T-cell (primary cell): ENCODE data around the gene ZNF17. TPM values are rescaled to one million over a fixed set of nuclear protein-coding genes. Genes with fewer than 3 reads are reported as not detected.

Source experiments
- ATAC-seq, 4 experiments: fragments of 200-7000 bp in 3 of 4; fragments of 150-1000 bp in 1 of 4; cut with Tn5 transposase; replicated peaks in 1 of 4; 1 replicate in 3 of 4; 2 replicates in 1 of 4; pipeline ENCODE4 v1.10.0; 2021; ENCODE audit warnings: moderate library complexity in 3 of 4, mild to moderate bottlenecking in 2 of 4, moderate number of reproducible peaks in 1 of 4
- CTCF ChIA-PET, 2 donors: fragments of 300-600 bp; sonication (Branson Sonifier 250); formaldehyde crosslinking; loops; one replicate each; lab custom pipeline; 2022; ENCODE audit warnings: antibody characterized with exemption in 2 of 2; lab: Charles Lee
- POLR2A ChIA-PET, 2 donors: fragments of 300-600 bp; sonication (Branson Sonifier 250); formaldehyde crosslinking; loops; one replicate each; lab custom pipeline; 2022; ENCODE audit warnings: antibody characterized with exemption in 2 of 2; lab: Charles Lee
- DNase-seq, 35 experiments: peaks; one replicate each; pipeline versions ENCODE4 v3.0.0 to v3.0.0-alpha.2; 2013 to 2023
- H3K27ac ChIP-seq: one replicate; pipeline ENCODE4 v1.5.1; 2013; ENCODE audit warnings: low read length
- H3K27me3 ChIP-seq, 2 experiments: replicated peaks in 1 of 2; 1 replicate in 1 of 2; 2 replicates in 1 of 2; pipeline versions ENCODE4 v1.6.1 to v1.7.0; 2013; ENCODE audit warnings: low read length in 1 of 2, mixed read lengths in 1 of 2; ENCODE audit not compliant: control insufficient read depth in 2 of 2, insufficient read depth in 2 of 2; ENCODE audit errors: extremely low read depth in 1 of 2
- H3K36me3 ChIP-seq, 2 donors: 1 replicate in 1 of 2; 2 replicates in 1 of 2; pipeline versions ENCODE4 v1.6.1 to v1.7.0; 2013; ENCODE audit warnings: low read length in 1 of 2; ENCODE audit not compliant: control insufficient read depth in 2 of 2, insufficient read depth in 1 of 2; ENCODE audit errors: extremely low read depth in 1 of 2
- H3K4me1 ChIP-seq, 2 experiments: 1 replicate in 1 of 2; 2 replicates in 1 of 2; pipeline versions ENCODE4 v1.6.1 to v1.7.0; 2013; ENCODE audit warnings: low read length in 2 of 2, mixed read lengths in 1 of 2; ENCODE audit not compliant: insufficient read depth in 2 of 2, control insufficient read depth in 1 of 2; ENCODE audit errors: extremely low read depth in 1 of 2
- H3K4me3 ChIP-seq, 2 donors: 1 replicate in 1 of 2; 2 replicates in 1 of 2; pipeline versions ENCODE4 v1.5.1 to v1.7.0; 2013; ENCODE audit warnings: mild to moderate bottlenecking in 2 of 2, low read length in 1 of 2, moderate library complexity in 1 of 2; ENCODE audit not compliant: control insufficient read depth in 1 of 2; ENCODE audit errors: extremely low read depth in 1 of 2
- H3K9me3 ChIP-seq: 2 replicates; pipeline ENCODE4 v1.7.0; 2013
- H3K27ac Mint-ChIP-seq, 2 donors: one replicate each; pipeline ENCODE4 v1.8.0; 2020 to 2021; ENCODE audit warnings: mild to moderate bottlenecking in 2 of 2, mixed read lengths in 2 of 2
- H3K27me3 Mint-ChIP-seq, 2 donors: one replicate each; pipeline ENCODE4 v1.8.0; 2021 to 2022; ENCODE audit warnings: mixed read lengths in 2 of 2
- H3K36me3 Mint-ChIP-seq: one replicate; pipeline ENCODE4 v1.8.0; 2021; ENCODE audit warnings: mixed read lengths
- H3K4me1 Mint-ChIP-seq, 3 donors: one replicate each; pipeline ENCODE4 v1.8.0; 2020 to 2022; ENCODE audit warnings: mixed read lengths in 3 of 3, mild to moderate bottlenecking in 1 of 3
- H3K4me3 Mint-ChIP-seq, 3 donors: one replicate each; pipeline ENCODE4 v1.8.0; 2020 to 2022; ENCODE audit warnings: mild to moderate bottlenecking in 3 of 3, mixed read lengths in 3 of 3, moderate library complexity in 3 of 3
- H3K9me3 Mint-ChIP-seq, 3 donors: one replicate each; pipeline ENCODE4 v1.8.0; 2020 to 2022; ENCODE audit warnings: mixed read lengths in 3 of 3
- WGBS: methylation state at CpG from one replicate; pipeline ENCODE4 v1.1.5; 2013; ENCODE audit warnings: missing lambda C conversion rate; ENCODE audit not compliant: insufficient coverage; 5-methylcytosine and 5-hydroxymethylcytosine counted together
- total RNA-seq, 35 experiments: library from RNA in 6 of 35; stranded (reverse) in 6 of 35; fragments of 120-200 nt in 1 of 35; gene quantifications; one replicate each; pipeline versions ENCODE4 v1.2.1 to v1.2.4 and lab custom pipeline; 2013 to 2026

The ZNF17 gene
- total RNA-seq, 5 donors from 2014 or later (not counting 1 experiment from before 2014, with no cell fraction given): 10.0 to 27.8 (median 21.2) TPM

GRCh38 chr19:57465680-57466381 lies 54.9 kb downstream of the ZNF17 start:
- Mint-ChIP-seq H3K4me3 (no peak overlapping the region), H3K27me3 (no peaks in the 10 kb centered on the region), H3K36me3 (peaks cover 38% of the 10 kb centered on the region), H3K4me1 (no peaks in the 10 kb centered on the region), H3K27ac (no peak overlapping the region), H3K9me3 (peaks cover 29 to 66% (median 45%) of the 10 kb centered on the region in 3 donors)
- POLR2A ChIA-PET: no interaction called here
- peak in 5 of 35 experiments; percentile 3 to 54 (median 11) for DNase-seq
- peaks cover 12% of the 10 kb centered on the region for H3K9me3 ChIP-seq
- peak in 2 of 4 experiments; percentile 42 to 52 for ATAC-seq
- H3K36me3 ChIP-seq: no peaks in the 10 kb centered on the region
- no peak overlapping the region for H3K27ac ChIP-seq
- no peaks in the 10 kb centered on the region for H3K27me3 ChIP-seq
- 95% methylated on average over 2 of the region's 5 CpGs for WGBS
- CTCF ChIA-PET: interaction anchor here (0.6 to 0.7 kb wide), 3 partner anchors 56 to 822 kb away, joined by 3 to 7 read pairs (median 5); no protein-coding TSS in a partner anchor
- no peak overlapping the region for H3K4me3 ChIP-seq
- H3K4me1 ChIP-seq: no peaks in the 10 kb centered on the region

- Mint-ChIP-seq H3K27me3 (no peaks in the 10 kb centered on the region), H3K9me3 (peaks cover 28 to 64% (median 46%) of the 10 kb centered on the region in 3 donors), H3K27ac (no peak overlapping the region), H3K4me3 (no peak overlapping the region), H3K4me1 (no peaks in the 10 kb centered on the region), H3K36me3 (peaks cover 36% of the 10 kb centered on the region)
- Histone ChIP-seq H3K9me3 (peaks cover 13% of the 10 kb centered on the region), H3K27ac (no peak overlapping the region), H3K4me1 (no peaks in the 10 kb centered on the region), H3K4me3 (no peak overlapping the region), H3K36me3 (no peaks in the 10 kb centered on the region), H3K27me3 (no peaks in the 10 kb centered on the region)
- no peak for DNase-seq
- no peak for ATAC-seq
- 100% methylated on average over 3 of the region's 5 CpGs for WGBS
- POLR2A ChIA-PET: no interaction called here
- CTCF ChIA-PET: interaction anchor here in 1 of 2 donors (1.3 kb wide), 1 partner anchor 11 kb away, joined by 3 read pairs; the partner anchor contains the start of gene ZNF772
Measured at GRCh38 chr19:57466489-57466888, 55.5 kb downstream of the ZNF17 start.

Other genes with a start within 250 kb of the ZNF17 start
- not detected for gene DUXA, start 243.7 kb upstream of the ZNF17 start, total RNA-seq
- gene ZNF264, start 219.7 kb upstream of the ZNF17 start, total RNA-seq: 10 to 100 TPM; 39.2 to 72.9 (median 70.2) TPM
- 1 to 10 TPM in 3 of 5 donors, under 1 TPM in 2; 0.39 to 1.2 (median 1.1) TPM for gene AURKC, start 180.1 kb upstream of the ZNF17 start, total RNA-seq
- 10 to 100 TPM; 18.6 to 30.6 (median 19.3) TPM for gene ZNF805, start 170.5 kb upstream of the ZNF17 start, total RNA-seq
- gene ZNF460, start 130.7 kb upstream of the ZNF17 start, total RNA-seq: 10 to 100 TPM; 65.2 to 77.3 (median 66.0) TPM
- gene ZNF543, start 90.7 kb upstream of the ZNF17 start, total RNA-seq: 10 to 100 TPM in 1 of 5 donors, 1 to 10 TPM in 4; 3.9 to 11.1 (median 7.9) TPM
- 10 to 100 TPM in 3 of 5 donors, 1 to 10 TPM in 2; 7.1 to 14.3 (median 11.8) TPM for gene ZNF304, start 59.9 kb upstream of the ZNF17 start, total RNA-seq
- 10 to 100 TPM in 2 of 5 donors, 1 to 10 TPM in 3; 7.1 to 11.4 (median 9.6) TPM for gene TRAPPC2B, start 47.6 kb upstream of the ZNF17 start, total RNA-seq
- 1 to 10 TPM in 3 of 5 donors, under 1 TPM in 2; 0.77 to 4.8 (median 3.5) TPM for gene ZNF547, start 47.6 kb upstream of the ZNF17 start, total RNA-seq
- 100 to 1,000 TPM in 2 of 5 donors, 10 to 100 TPM in 3; 57.3 to 110 (median 82.8) TPM for gene ZNF548, start 21.3 kb upstream of the ZNF17 start, total RNA-seq
- gene ZNF749, start 24.2 kb downstream of the ZNF17 start, total RNA-seq: 10 to 100 TPM in 3 of 5 donors, 1 to 10 TPM in 2; 6.8 to 21.3 (median 18.2) TPM
- under 1 TPM in 3 of 5 donors, not detected in 2; 0.41 to 0.61 (median 0.53) TPM for gene VN1R1, start 46.0 kb downstream of the ZNF17 start, total RNA-seq
- gene ZNF772, start 66.4 kb downstream of the ZNF17 start, total RNA-seq: 10 to 100 TPM in 1 of 5 donors, 1 to 10 TPM in 4; 2.3 to 12.1 (median 9.4) TPM
- 10 to 100 TPM in 4 of 5 donors, 1 to 10 TPM in 1; 6.3 to 24.5 (median 21.5) TPM for gene ZNF419, start 76.6 kb downstream of the ZNF17 start, total RNA-seq
- gene ZNF773, start 88.8 kb downstream of the ZNF17 start, total RNA-seq: 10 to 100 TPM; 10.3 to 25.6 (median 18.7) TPM
- gene ZNF549, start 116.2 kb downstream of the ZNF17 start, total RNA-seq: 10 to 100 TPM in 4 of 5 donors, 1 to 10 TPM in 1; 9.0 to 17.4 (median 16.0) TPM
- gene ZNF550, start 148.7 kb downstream of the ZNF17 start, total RNA-seq: 10 to 100 TPM; 16.9 to 47.4 (median 45.1) TPM
- gene ZNF416, start 167.8 kb downstream of the ZNF17 start, total RNA-seq: 10 to 100 TPM in 3 of 5 donors, 1 to 10 TPM in 2; 5.6 to 11.1 (median 10.0) TPM
- 10 to 100 TPM in 2 of 5 donors, 1 to 10 TPM in 3; 4.9 to 10.6 (median 8.2) TPM for gene ZIK1, start 173.0 kb downstream of the ZNF17 start, total RNA-seq
- gene ZNF530, start 188.7 kb downstream of the ZNF17 start, total RNA-seq: 1 to 10 TPM; 3.0 to 9.7 (median 9.2) TPM
- gene ZNF134, start 203.1 kb downstream of the ZNF17 start, total RNA-seq: 10 to 100 TPM; 16.4 to 31.0 (median 22.3) TPM
- 10 to 100 TPM; 30.7 to 40.5 (median 34.7) TPM for gene ZNF211, start 222.0 kb downstream of the ZNF17 start, total RNA-seq